Activated CD4-positive, CD25-positive, alpha-beta regulatory T cell treated with anti-CD3 and anti-CD28 coated beads, Interleukin-2, amount 50 U/mL, for 72 hours (primary cell): ENCODE measurements around the gene ELOVL5.
"Not testable (repeated sequence)": the region's sequence is repeated elsewhere in the genome, so short reads cannot be mapped to it uniquely, and the experiment has no call there.

Source experiments
- DNase-seq: peaks from one replicate; pipeline ENCODE4 v3.0.0; 2021

The ELOVL5 gene, protein sequence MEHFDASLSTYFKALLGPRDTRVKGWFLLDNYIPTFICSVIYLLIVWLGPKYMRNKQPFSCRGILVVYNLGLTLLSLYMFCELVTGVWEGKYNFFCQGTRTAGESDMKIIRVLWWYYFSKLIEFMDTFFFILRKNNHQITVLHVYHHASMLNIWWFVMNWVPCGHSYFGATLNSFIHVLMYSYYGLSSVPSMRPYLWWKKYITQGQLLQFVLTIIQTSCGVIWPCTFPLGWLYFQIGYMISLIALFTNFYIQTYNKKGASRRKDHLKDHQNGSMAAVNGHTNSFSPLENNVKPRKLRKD

DNA sequence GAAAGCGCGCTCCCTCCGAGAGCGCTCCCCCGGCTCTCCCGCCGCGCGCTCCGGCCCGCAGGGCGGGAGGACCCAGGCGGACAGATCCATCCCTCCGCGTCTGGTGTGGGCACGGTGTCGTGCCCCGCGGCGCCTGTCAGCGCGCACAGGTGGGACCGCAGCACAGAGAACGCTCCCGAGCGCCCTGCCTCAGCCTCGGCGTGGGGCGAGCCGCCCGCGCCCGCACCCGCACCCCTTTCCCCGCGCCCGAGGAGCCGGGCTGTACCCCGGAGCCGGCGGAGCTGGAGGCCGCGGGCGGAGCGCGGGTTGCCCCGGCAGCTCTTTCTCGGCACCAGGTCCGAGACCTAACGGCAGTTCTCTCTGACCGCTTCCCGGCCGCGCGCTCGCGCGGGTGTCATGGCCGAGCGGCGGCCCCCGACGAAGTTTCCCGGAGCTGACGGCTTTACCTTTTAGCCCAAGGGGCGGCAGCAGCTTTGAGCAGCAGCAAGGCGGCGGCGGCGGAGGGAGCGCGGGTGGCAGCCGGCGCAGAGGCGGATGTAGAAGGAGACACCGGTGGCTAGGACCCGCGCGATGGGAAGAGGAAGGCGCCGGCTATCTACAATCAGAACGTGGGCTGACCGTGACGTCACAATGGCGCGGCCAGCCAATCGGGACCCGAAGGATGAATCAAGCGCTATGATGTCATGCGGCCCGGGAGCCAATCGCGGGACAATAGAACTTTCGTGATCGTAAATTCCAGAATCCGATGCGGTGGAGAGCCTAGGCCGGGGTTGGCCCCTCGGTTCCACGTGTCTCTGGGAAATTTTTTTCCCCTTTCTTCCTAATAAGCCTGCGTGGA lies at the start of gene ELOVL5:
ELOVL5 (minus strand) TSS at position 580 of the 838 bp plus-strand sequence. CDS start 53,251 bp downstream, outside the sequence.
- peak; percentile 94 for DNase-seq

DNA sequence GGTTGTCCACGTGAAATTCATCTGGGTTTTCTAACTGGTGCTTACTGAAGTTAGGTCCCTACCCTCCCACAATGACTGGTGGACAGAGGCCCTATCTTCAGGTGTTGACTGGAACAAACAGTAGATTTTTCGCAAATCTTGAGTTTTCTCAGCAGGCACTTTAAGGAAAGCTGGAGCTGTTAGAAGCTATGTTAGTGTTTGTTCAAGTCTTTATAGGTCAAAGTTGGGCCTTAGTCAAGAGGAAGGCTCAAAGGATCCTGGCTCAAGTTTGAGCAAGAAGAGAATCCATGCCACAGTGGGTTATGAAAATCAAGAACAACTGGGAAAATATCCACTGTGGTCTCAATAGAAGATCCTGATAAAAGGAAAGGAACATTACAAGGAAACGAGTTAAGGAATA lies 48.5 kb upstream of the ELOVL5 start:
- no peak for DNase-seq

DNA sequence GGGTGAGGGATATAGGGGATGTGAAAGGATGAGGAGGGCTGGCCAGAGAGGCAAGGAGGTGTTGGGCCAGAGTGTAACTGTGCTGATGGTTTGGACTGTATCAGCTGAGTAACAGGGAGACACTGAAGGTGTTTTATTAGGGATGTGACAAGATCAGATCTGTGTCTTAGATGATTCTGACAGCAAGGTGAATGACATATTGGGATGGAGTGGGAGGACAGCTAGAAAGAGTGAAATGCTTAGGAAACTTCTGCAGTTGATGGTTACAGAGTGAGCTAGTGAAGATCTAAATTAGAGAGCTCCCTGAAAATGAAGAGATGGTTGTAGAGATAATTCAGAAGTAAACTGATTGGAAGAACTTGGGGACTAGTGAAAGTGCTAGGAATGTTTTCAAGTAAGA lies 47.2 kb upstream of the ELOVL5 start:
- DNase-seq: no peak

DNA sequence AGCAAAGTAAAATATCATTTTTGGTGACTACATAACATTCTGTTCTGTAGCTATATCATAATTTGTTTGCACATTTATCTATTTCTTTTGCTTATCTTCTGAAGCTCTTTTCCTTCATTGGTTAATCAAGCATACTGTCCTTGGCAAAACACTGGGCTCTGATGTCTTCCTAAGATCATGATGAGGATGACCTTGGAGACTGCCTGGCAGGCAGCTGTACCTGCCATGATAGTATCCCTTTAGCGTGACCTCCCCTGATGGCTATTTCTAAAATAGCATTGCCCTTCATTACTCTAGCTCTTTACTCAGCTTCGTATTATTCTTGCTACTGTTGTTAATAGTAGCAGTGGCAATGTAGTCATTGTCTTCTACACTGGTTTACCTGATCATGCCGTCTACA lies 46.0 kb upstream of the ELOVL5 start:
- no peak for DNase-seq

DNA sequence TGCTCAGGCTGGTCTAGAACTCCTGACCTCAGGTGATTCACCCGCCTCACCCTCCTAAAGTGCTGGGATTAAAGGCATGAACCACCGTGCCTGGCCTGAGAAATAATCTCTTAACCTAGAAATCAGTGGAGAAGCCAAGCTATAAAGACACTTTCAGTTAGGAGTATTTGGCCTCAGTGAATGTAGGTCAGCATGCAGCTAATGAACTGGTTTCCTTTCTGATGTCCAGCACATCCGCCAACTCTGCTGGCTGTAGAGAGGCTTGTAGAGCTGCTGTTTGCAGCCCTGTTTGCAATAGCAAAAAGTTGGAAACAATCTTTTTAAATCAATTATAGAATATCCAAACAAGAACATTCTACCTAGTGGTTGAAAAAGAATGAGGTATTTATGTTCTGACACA lies 42.4 kb upstream of the ELOVL5 start:
- no peak for DNase-seq

DNA sequence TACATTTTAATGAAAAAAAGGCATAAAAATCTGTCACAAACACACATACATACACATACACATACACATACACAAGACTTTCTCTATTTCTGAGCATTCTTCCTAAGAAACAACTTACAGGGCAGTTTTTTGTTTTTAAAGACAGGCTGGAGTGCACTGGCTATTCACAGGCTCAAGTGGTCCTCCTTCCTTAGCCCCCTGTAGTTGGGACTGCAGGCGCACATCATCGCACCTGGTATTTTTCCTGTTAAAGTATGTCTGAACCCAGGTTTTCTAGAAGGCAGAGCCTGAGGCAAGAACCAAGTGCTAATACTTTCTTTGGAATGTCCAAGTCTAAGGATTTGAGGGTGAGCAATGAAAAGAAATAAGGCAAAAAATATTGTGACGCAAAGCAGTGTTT lies 41.3 kb upstream of the ELOVL5 start:
- DNase-seq: no peak

DNA sequence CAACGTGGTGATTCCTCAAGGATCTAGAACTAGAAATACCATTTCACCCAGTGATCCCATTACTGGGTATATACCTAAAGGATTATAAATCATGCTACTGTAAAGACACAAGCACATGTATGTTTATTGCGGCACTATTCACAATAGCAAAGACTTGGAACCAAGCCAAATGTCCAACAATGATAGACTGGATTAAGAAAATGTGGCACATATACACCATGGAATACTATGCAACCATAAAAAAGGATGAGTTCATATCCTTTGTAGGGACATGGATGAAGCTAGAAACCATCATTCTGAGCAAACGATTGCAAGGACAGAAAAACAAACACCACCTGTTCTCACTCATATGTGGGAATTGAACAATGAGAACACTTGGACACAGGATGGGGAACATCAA lies 39.9 kb upstream of the ELOVL5 start:
- not testable (repeated sequence) for DNase-seq

DNA sequence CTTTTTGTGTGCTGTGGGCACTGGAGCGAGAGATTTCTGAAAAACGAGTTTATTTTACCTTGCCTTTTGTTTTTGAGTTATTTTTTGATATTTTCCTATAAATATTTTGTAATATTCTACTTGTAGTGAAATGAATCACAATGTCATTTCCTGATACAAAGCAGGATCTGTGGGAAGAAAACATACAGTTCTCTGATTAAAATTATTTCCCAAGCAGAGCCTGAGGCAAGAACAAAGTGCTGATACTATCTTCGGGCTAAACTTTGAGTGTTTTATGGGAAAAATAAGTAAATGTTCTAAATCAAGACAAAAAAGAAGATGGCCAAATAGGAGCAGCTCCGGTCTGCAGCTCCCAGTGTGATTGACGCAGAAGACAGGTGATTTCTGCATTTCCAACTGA lies 33.7 kb upstream of the ELOVL5 start:
- no peak for DNase-seq

DNA sequence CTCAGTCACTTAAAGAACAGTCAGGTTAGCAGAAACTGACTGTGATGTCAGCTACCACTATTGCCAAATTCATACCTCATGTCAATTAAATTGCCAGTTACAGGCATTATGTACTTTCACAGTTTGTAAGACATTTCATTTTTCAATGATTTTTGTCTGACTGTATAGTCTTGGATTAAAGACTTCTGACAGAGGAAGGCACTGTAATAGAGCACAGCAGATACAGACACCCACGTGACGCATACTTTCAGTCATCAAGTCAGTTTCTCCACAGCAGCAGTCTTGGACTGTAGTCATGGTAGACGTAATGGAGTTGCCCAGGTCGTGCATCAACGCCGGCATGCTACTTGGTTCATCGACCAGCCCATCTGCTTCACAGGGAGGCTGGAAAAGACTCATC lies 29.5 kb upstream of the ELOVL5 start:
- DNase-seq: no peak

DNA sequence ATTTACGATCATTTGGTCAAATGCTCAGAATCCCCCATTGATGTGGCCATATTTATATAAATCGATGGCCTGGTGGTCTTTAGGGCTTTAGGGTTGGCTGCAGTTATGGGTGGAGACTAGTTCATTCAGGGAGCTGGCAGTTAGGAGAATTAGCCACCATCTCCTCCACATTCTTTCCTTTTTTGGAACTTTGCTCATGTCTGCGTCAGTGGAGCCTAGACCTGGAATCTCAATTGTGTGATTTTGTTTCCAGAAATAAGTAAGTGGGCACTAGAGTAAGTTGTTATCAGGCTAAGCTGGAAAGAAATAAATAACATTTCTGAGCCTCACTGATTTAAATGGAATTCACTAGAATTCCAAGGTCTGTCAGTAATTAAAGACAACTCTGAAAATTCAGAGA lies 29.0 kb upstream of the ELOVL5 start:
- DNase-seq: no peak

DNA sequence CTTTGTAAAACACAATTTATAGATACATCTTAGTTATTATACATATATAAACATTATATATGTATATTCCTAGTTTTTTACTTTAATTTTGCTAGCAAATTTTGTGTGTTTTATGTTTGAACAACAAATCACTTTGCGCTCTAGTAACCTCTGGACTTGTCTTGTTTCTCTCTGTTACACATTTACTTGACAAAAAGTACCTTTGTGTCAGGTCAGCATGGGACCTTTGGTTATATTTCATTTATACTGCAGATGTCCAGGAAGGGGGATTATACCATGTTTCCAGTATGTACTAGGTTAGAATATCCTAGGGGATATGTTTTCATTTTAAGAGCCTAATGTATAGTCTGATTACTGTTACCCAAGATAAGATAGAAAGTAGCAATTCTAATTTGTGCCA lies 28.5 kb upstream of the ELOVL5 start:
- no peak for DNase-seq

DNA sequence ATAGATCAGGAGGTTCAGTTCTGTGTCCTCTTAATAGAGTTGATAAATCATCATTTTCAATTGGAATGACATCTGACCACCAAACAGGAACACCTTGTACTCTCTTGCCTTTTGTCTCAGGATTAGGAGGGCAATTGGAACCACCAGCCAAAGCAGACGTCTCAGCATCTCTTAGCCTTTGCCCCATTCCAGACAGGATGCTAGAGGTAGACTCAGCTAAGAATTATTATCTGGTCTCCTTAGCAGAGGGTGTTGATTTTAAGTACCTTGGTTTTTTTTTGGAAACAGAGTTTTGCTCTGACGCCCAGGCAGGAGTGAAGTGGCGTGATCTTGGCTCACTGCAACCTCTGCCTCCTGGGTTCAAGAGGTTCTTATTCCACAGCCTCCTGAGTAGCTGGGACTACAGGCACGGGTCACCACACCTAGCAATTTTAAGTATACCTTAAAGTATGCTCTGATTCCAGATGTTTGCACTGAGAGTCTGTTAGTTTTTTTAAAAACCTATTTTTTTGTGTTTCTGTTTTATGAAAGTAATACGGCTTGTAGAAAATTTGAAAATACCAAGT lies 28.0 kb upstream of the ELOVL5 start:
- DNase-seq: no peak

DNA sequence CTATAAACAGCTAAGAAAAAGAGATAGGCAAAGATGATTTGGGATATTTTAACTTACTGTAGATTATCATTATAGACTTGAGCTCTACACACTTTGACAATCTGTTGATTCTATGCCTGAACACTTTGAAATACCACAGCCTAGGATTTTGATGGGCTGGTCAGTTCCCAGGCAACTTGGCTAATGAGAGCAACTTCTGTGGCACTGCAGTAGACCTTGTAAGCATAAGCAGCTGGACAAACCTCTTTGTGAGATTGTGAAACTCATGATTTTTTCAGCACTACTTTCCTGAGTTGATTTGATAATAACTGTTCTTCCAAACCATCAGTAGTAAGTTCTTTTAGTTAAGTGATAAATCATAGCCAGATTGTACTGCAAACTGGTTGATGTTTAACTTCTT lies 27.1 kb upstream of the ELOVL5 start:
- DNase-seq: no peak

DNA sequence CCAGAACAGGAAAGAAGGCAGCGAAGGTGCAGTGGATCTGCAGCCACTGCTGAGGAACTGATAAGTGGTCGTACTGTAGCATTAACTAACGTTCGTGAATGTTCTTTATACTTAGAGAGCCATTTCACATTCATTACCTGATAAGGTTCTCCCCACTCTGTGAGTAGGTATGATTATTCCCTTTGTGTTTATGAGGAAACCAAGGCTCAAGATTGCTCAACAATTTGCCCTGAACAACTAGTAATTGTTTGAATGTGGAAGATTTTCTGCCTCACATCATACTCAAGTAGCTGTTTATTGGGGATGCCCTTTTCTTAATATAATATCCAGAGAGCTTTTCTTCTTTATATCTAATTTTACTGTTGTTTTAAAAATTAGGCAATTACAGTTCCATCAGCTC lies 24.9 kb upstream of the ELOVL5 start:
- no peak for DNase-seq

DNA sequence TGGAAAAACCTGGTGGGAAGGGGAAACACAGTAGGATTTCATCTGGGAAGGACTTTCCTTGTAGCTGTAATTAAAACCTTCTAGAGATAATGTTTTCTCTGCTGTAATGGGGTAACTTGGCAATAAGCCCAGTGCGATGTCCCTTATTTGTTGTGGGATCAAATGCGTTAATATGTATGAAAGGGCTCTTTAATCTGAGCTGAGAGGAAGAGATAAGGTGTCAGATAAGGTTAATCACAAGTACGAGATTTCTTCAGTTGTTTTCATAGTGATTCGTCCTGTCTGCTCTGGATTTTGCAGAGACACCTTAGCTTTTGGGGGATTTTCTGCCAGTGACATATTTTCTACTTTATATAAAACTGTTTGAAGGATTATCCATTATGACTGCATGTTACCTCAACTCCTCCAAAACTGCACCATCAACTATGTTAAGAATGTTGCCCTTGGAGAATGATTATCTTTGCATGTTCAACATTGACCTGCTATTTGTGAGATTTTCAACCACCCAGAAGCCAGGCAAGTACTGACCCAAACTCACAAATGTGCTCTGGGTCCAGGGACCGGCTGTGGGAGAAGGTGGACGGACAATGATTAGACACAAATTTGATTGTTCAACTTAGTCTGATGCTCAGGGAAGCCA lies 21.2 kb upstream of the ELOVL5 start:
- DNase-seq: no peak

DNA sequence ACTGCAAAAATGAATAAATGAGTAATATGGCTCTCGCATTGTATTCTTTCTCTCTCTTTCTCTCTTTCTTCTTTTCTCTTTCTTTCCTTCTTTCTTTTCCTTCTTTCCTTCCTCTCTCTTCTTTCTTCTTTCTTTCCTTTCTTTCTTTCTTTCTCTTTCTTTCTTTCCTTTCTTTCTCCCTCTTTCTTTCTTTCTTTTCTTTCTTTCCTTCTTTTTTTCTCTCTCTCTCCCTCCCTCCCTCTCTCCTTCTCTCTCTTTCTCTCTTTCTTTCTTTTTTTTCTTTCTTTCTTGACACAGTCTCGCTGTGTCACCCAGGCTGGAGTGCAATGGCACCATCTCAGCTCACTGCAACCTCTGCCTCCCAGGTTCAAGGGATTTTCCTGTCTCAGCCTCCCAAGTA lies 20.3 kb upstream of the ELOVL5 start:
- DNase-seq: no peak

DNA sequence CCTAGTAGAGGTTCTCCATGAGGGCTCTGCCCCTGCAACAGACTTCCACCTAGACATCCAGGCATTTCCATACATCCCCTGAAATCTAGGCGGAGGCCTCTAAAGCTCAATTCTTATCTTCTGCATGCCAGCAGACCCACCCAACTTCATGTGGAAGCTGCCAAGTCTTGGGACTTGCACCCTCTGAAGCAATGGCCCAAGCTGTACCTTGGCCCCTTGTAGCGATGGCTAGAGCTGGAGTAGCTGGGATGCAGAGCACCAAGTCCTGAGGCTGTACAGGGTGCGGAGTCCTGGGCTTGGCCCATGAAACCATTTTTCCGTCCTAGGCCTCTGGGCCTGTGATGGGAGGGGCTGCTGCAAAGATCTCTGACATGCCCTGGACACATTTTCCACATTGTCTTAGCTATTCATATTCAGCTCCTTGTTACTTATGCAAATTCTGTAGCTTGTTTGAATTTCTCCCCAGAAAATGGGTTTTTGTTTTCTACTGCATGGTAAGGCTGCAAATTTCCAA lies 17.4 kb upstream of the ELOVL5 start:
- no peak for DNase-seq

DNA sequence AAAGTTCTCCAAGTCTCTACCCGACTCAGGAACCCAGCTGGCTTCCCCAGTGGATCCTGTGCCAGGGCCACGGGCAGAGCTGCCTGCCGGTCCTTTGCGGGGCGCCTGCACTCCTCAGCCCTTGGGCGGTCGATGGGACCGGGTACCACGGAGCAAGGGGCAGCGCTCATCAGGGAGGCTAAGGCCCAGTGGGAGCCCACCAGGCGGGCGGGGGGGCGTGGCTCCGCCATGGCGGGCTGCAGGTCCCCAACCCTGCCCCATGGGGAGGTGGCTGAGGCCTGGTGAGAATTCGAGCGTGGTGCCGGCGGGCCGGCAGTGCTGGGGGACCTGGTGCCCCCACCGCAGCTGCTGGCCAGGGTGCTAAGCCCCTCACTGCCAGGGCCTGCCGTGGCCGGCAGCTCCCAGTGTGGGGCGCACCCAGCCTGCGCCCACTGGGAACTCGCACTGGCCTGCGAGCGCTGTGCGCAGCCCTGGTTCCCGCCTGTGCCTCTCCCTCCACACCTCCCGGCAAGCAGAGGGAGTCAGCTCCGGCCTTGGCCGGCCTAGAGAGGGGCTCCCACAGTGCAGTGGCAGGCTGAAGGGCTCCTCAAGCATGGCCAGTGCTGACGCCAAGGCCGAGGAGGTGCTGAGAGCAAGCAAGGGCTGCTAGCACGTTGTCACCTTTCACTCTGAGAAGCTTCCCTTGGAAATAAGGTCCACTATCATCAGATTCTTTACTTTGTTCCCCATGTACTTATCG lies 14.8 kb upstream of the ELOVL5 start:
- no peak for DNase-seq

DNA sequence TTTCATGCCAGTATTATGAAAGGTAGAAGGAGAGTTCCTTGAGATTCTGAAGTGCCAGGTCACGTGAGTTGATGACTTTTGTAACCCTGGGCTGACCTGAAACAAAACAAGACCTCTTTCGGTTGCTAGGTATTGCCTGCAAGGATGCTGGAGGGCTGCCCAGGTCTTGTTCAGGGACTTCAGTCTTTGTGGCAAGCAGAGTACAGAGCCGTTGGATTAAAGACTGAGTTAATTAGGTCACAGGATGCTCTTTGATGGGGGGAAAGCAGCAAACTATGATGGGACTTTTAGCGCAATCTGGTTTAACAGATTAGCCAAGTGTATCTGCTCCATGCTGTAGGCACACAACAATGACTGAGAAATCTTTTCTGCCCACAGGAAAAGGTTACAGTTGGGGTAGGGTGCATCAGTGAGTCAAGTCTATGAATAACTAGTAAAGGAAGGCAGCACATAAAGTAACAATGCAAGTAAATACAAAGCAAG lies 12.8 kb upstream of the ELOVL5 start:
- DNase-seq: no peak

DNA sequence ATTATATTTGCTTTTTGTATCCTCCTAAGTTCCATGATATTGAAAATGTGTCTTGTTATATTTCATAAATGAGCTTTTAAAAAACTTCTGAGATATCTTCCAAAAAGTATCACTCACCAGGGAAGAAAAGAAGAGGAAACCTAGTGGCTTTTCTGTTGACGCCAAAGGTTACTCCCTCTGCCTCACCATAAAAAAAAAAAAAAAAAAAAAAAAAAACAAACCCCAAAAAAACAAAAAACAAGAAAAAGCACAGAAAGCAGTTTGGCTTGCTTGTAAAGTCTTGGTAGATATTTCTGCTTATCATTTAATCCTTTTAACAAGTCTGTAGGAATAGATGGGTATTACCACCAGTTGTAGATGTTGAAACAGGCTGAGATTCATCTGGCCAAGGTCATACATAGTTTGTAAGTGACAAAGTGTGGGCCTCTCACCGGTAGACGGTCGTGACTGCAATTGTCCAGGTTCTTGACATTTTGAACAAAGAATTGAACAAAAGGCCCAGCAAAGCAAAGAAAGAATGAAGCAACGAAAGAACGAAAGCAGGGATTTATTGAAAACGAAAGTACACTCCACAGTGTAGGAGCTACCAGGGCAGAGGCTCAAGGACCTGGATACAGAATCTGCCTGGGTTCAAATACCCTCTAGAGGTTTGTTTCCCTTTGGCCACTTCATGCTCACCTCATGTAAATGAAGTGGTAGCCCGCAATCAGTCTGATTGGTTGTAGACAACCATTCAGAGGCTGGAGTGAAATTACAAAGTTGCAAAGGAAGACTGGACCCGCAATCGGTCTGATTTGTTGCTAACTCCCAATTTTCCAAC lies 11.6 kb upstream of the ELOVL5 start:
- DNase-seq: no peak

DNA sequence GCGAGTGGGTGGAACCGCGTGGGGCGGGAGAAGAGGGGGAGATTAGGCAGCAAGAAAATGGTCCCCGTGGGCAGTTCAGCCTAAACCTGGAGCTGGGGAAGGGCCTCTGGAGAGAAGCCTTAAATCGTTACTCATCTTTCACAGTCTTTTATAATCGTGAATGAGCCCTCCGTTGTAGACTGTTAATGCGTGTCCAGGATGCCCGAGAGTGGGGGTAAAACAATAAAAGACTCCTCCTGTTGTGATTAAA lies 11.0 kb upstream of the ELOVL5 start:
- DNase-seq: no peak
